ENCODE measurements around the gene YTHDF2. TPM values are rescaled to one million over a fixed set of nuclear protein-coding genes. Genes with fewer than 3 reads are reported as not detected.

Gene YTHDF2
- polyA plus RNA-seq, 1 of the 3 experiments (the other 2 are of a cell fraction): 45.2 TPM

DNA sequence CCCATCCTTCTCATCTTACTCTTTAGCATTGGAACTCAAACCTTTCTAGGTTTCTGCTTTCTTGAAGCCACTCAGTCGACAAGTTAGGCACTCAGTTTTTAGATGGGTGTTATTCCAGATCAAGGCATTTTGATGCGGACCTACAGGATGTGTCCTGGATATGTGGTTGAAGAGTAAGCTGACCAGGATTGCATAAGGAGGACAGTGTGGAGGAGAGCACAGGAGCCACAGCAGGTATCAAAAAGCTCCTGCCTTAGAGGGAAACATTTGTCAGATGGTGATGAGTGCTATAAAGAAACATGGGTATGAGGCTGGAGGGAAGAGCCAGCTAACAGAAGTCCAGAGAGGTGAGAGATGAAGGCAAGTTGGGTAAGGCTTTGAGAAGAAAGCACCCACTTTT lies 41.3 kb downstream of the YTHDF2 start:
- peaks cover 9 to 12% of the 10 kb centered on the region in 2 experiments for H3K36me3 ChIP-seq (replicated peaks in 1 of 2; ENCODE audit: control insufficient read depth in 1 of 2, insufficient read depth in 2 of 2, low read length in 1 of 2)
- no peaks in the 10 kb centered on the region; a peak in 1 of 4 replicates for H3K4me1 ChIP-seq (ENCODE audit: control insufficient read depth in 1 of 2, insufficient read depth in 2 of 2, low read depth in 1 of 2, low read length in 1 of 2)
- H2AFZ ChIP-seq (ENCODE audit: low read depth): no peak overlapping the region
- DNase-seq: no peak
- H3K27ac ChIP-seq (ENCODE audit: low read depth in 2 of 2, low read length in 1 of 2): no peak overlapping the region
- no peak overlapping the region for H3K4me2 ChIP-seq
- H4K20me1 ChIP-seq (ENCODE audit: insufficient read depth): peaks cover 22% of the 10 kb centered on the region; the same call in 1 of the 2 replicates
- CTCF ChIA-PET: interaction anchor here (0.7 to 39.4 kb wide), 4 partner anchors 19 to 257 kb away, joined by 3 to 894 read pairs (median 3); no protein-coding TSS in a partner anchor
- POLR2A ChIA-PET: no interaction called here
- TF ChIP-seq TEAD4 (IDR thresholded peaks at IDR 0.05; ENCODE audit: borderline replicate concordance, insufficient read depth) (no peak), ELF1 (IDR thresholded peaks at IDR 0.05) (no peak), TCF12 (IDR thresholded peaks at IDR 0.05) (no peak), EP300 (IDR thresholded peaks at IDR 0.05; ENCODE audit: borderline replicate concordance in 1 of 2, low read depth in 1 of 2, low read length in 1 of 2) (no peak), CHD2 (IDR thresholded peaks at IDR 0.05; ENCODE audit: low read length, partially characterized antibody) (no peak), SIN3A (IDR thresholded peaks at IDR 0.05; ENCODE audit: borderline replicate concordance, low read depth, low read length) (no peak), NFIC (IDR thresholded peaks at IDR 0.05; ENCODE audit: borderline replicate concordance) (no peak), FOSL2 (IDR thresholded peaks at IDR 0.05; ENCODE audit: borderline replicate concordance, low read depth) (no peak), NRF1 (IDR thresholded peaks at IDR 0.05; ENCODE audit: low read depth, low read length) (no peak), RFX5 (IDR thresholded peaks at IDR 0.05; ENCODE audit: low read length) (no peak), FOXJ3 (CRISPR knock-in tag; IDR thresholded peaks at IDR 0.05) (no peak), EZH2phosphoT487 (IDR thresholded peaks at IDR 0.05; ENCODE audit: borderline replicate concordance, low read depth) (no peak), JUND (IDR thresholded peaks at IDR 0.05) (no peak), MXI1 (IDR thresholded peaks at IDR 0.05; ENCODE audit: low read depth, low read length) (no peak), SMC3 (IDR thresholded peaks at IDR 0.05; ENCODE audit: low read depth, low read length) (no peak)
- TF ChIP-seq, protein P1, sequence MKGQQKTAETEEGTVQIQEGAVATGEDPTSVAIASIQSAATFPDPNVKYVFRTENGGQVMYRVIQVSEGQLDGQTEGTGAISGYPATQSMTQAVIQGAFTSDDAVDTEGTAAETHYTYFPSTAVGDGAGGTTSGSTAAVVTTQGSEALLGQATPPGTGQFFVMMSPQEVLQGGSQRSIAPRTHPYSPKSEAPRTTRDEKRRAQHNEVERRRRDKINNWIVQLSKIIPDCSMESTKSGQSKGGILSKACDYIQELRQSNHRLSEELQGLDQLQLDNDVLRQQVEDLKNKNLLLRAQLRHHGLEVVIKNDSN (IDR thresholded peaks at IDR 0.05; ENCODE audit: borderline replicate concordance, low read depth): no peak
- TF ChIP-seq, protein P2, sequence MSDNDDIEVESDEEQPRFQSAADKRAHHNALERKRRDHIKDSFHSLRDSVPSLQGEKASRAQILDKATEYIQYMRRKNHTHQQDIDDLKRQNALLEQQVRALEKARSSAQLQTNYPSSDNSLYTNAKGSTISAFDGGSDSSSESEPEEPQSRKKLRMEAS (IDR thresholded peaks at IDR 0.05; ENCODE audit: low read depth): no peak
- TF ChIP-seq, protein P3, sequence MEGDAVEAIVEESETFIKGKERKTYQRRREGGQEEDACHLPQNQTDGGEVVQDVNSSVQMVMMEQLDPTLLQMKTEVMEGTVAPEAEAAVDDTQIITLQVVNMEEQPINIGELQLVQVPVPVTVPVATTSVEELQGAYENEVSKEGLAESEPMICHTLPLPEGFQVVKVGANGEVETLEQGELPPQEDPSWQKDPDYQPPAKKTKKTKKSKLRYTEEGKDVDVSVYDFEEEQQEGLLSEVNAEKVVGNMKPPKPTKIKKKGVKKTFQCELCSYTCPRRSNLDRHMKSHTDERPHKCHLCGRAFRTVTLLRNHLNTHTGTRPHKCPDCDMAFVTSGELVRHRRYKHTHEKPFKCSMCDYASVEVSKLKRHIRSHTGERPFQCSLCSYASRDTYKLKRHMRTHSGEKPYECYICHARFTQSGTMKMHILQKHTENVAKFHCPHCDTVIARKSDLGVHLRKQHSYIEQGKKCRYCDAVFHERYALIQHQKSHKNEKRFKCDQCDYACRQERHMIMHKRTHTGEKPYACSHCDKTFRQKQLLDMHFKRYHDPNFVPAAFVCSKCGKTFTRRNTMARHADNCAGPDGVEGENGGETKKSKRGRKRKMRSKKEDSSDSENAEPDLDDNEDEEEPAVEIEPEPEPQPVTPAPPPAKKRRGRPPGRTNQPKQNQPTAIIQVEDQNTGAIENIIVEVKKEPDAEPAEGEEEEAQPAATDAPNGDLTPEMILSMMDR (IDR thresholded peaks at IDR 0.05): no peak
- TF ChIP-seq, protein P4, sequence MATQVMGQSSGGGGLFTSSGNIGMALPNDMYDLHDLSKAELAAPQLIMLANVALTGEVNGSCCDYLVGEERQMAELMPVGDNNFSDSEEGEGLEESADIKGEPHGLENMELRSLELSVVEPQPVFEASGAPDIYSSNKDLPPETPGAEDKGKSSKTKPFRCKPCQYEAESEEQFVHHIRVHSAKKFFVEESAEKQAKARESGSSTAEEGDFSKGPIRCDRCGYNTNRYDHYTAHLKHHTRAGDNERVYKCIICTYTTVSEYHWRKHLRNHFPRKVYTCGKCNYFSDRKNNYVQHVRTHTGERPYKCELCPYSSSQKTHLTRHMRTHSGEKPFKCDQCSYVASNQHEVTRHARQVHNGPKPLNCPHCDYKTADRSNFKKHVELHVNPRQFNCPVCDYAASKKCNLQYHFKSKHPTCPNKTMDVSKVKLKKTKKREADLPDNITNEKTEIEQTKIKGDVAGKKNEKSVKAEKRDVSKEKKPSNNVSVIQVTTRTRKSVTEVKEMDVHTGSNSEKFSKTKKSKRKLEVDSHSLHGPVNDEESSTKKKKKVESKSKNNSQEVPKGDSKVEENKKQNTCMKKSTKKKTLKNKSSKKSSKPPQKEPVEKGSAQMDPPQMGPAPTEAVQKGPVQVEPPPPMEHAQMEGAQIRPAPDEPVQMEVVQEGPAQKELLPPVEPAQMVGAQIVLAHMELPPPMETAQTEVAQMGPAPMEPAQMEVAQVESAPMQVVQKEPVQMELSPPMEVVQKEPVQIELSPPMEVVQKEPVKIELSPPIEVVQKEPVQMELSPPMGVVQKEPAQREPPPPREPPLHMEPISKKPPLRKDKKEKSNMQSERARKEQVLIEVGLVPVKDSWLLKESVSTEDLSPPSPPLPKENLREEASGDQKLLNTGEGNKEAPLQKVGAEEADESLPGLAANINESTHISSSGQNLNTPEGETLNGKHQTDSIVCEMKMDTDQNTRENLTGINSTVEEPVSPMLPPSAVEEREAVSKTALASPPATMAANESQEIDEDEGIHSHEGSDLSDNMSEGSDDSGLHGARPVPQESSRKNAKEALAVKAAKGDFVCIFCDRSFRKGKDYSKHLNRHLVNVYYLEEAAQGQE (IDR thresholded peaks at IDR 0.05; ENCODE audit: low read depth, low read length): no peak
- H3K9me3 ChIP-seq: no peaks in the 10 kb centered on the region
- H3K9me2 ChIP-seq: no peaks in the 10 kb centered on the region
- peaks cover 14% of the 10 kb centered on the region; the same call in 1 of the 2 replicates for H3K79me2 ChIP-seq (ENCODE audit: insufficient read depth)
- no peak overlapping the region for H3K4me3 ChIP-seq (ENCODE audit: low read depth in 2 of 2, low read length in 1 of 2)
- H3K9ac ChIP-seq: no peak overlapping the region
- WGBS (ENCODE audit: low lambda C conversion rate): 97% methylated on average over 2 of the region's 2 CpGs
- peaks cover 3% of the 10 kb centered on the region for H3F3A ChIP-seq (replicated peaks; ENCODE audit: insufficient read depth)
- no peaks in the 10 kb centered on the region for H3K27me3 ChIP-seq (ENCODE audit: insufficient read depth)

Data from SK-N-SH (cell line).